GM12891 (cell line): Measurements from ENCODE around the gene VSIG10L.

Source experiments
- POLR2A ChIP-seq: IDR thresholded peaks from 2 replicates; pipeline ENCODE4 v1.6.1; 2011; ENCODE audit warnings: low read depth, low read length, control low read depth
- POLR2AphosphoS5 ChIP-seq: IDR thresholded peaks from 2 replicates; pipeline ENCODE4 v1.6.1; 2011; ENCODE audit warnings: low read depth, low read length, control low read depth
- POU2F2 ChIP-seq: IDR thresholded peaks from 2 replicates; pipeline ENCODE4 v1.6.1; 2011; ENCODE audit warnings: low read depth, mild to moderate bottlenecking, control low read depth, low read length, moderate library complexity
- SPI1 ChIP-seq: IDR thresholded peaks from 2 replicates; pipeline ENCODE4 v1.6.1; 2011; ENCODE audit warnings: low read depth, low read length, control low read depth
- TAF1 ChIP-seq: IDR thresholded peaks from 2 replicates; pipeline ENCODE4 v1.6.1; 2011; ENCODE audit warnings: low read depth, low read length, control low read depth

GRCh38 chr19:51347209-51347928 lies 5.4 kb upstream of the VSIG10L start:
- no peak for TF ChIP-seq TAF1
- no peak for TF ChIP-seq POLR2A
- TF ChIP-seq POLR2AphosphoS5: no peak
- TF ChIP-seq SPI1: no peak
- TF ChIP-seq POU2F2: no peak
